ENCODE results near the gene LRRC27.

GRCh38 chr10:132366006-132366405 lies 34.0 kb downstream of the LRRC27 start:
- no peak for TF ChIP-seq CTCF (conservative IDR thresholded peaks at IDR 0.05 in 1 of 2, IDR thresholded peaks at IDR 0.05 in 1 of 2; ENCODE audit: low read depth in 1 of 2, low read length in 2 of 2)
- no peak for TF ChIP-seq EZH2 (IDR thresholded peaks at IDR 0.05; ENCODE audit: low read length, missing control alignments)
